Measurements from ENCODE around the gene HAAO. TPM values are rescaled to one million over a fixed set of nuclear protein-coding genes. Genes with fewer than 3 reads are reported as not detected.

HAAO gene
- total RNA-seq, 2 experiments from 2014 or later: not detected

DNA sequence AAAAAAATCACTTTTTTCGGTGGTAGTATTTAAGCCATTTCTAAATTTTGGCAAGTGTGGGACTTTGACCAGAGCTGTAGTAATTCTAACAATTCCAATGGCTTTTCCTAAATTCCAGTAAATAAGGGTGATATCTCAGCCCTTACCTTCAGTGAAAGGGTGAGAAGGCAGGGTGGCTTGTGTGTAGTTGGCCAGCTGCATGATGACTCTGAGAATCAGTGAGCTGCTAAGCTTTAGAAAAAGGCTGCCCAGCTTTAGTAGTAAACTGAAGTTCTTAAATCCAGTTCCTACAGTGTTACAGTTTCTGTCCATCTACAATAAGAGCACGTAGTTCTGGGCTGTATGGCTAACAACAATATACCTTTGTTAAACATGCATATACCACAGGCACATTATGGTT lies 70.5 kb downstream of the HAAO start:
- Mint-ChIP-seq H3K27ac (no peak overlapping the region), H3K36me3 (ENCODE audit: low read depth) (peaks cover 43% of the 10 kb centered on the region), H3K27me3 (no peaks in the 10 kb centered on the region), H3K9me3 (no peaks in the 10 kb centered on the region), H3K4me3 (no peak overlapping the region), H3K4me1 (ENCODE audit: low read depth) (no peaks in the 10 kb centered on the region)
- TF ChIP-seq, protein P1, sequence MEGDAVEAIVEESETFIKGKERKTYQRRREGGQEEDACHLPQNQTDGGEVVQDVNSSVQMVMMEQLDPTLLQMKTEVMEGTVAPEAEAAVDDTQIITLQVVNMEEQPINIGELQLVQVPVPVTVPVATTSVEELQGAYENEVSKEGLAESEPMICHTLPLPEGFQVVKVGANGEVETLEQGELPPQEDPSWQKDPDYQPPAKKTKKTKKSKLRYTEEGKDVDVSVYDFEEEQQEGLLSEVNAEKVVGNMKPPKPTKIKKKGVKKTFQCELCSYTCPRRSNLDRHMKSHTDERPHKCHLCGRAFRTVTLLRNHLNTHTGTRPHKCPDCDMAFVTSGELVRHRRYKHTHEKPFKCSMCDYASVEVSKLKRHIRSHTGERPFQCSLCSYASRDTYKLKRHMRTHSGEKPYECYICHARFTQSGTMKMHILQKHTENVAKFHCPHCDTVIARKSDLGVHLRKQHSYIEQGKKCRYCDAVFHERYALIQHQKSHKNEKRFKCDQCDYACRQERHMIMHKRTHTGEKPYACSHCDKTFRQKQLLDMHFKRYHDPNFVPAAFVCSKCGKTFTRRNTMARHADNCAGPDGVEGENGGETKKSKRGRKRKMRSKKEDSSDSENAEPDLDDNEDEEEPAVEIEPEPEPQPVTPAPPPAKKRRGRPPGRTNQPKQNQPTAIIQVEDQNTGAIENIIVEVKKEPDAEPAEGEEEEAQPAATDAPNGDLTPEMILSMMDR (IDR thresholded peaks at IDR 0.05): no peak
- DNase-seq: no peak
- H3K4me1 ChIP-seq (ENCODE audit: insufficient read depth, low read length): no peaks in the 10 kb centered on the region
- ChIA-PET CTCF (no interaction called here), POLR2A (no interaction called here)
- ATAC-seq (ENCODE audit: poor library complexity): no peak
- H3K4me3 ChIP-seq (ENCODE audit: low read length): no peak overlapping the region
- no peak overlapping the region for H3K27ac ChIP-seq (ENCODE audit: low read depth in 1 of 2, low read length in 2 of 2)
- H3K9me3 ChIP-seq (ENCODE audit: control insufficient read depth in 1 of 2, insufficient read depth in 1 of 2, low read length in 2 of 2): no peaks in the 10 kb centered on the region
- H3K36me3 ChIP-seq (ENCODE audit: insufficient read depth, low read length): peaks cover 4% of the 10 kb centered on the region
- intact Hi-C loops (cut with DNase I, micrococcal nuclease): no loop called here
- H3K27me3 ChIP-seq (ENCODE audit: control insufficient read depth in 1 of 2, insufficient read depth in 2 of 2, low read length in 2 of 2): no peaks in the 10 kb centered on the region

Other genes with a start within 250 kb of the HAAO start
- gene MTA3, start 224.0 kb downstream of the HAAO start, total RNA-seq: 10 to 100 TPM; 27.0 to 30.9 TPM
- not detected for gene OXER1, start 28.4 kb downstream of the HAAO start, total RNA-seq

Data from CD4-positive, alpha-beta T cell (primary cell).